Bronchus fibroblast of lung (primary cell): Measurements from ENCODE around the gene ELMOD3. TPM values are rescaled to one million over a fixed set of nuclear protein-coding genes. Genes with fewer than 3 reads are reported as not detected.

Source experiments
- total RNA-seq: library from RNA; depleted of rRNA; stranded (reverse); fragments of >200 nt; gene quantifications from 2 replicates; pipeline ENCODE4 v1.2.3, GENCODE V29; 2015

ELMOD3 gene
- 11.3 and 12.9 TPM in 2 replicates for total RNA-seq

DNA sequence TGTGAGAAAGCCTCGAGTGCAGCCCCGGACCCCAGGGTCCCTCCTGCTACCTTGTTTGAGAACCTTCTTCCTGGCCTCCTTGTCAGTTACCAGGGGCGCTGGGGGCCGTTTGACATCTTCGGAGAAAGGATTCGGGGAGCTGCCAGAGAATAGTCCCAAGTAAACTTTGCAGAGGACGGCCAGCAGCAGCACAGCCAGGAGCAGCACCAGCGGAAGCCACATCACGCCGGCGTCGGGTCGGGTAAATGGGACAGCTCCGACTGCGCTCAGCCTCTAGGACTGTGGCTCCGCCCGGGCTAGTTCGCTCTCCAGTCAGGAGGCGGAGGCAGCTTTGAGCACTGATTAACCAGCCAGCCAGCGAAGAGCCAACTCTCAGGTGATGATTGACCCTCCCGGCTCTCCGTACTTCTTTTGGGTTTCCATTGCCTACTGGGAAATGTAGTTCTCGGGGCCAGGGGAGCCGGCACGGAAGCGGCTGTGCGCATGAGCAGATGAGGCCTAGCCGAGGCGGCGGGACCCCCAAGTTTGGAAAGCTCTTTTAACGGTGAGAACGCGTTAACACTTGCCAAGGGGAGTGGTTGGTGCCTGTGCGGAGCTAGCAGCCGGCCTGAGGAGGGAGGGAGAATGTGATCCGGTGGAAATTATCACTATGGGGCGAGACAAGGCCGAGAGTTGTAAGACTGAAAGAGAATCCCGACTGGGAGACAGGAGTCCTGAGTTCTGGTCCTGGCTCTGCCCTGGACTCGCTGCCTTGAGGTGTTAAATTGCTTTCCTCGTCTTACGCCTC, at the start of gene ELMOD3, which contains the start of gene RETSAT:
Gene ELMOD3, plus strand, starts transcription at position 484 of the 787 bp plus-strand sequence. CDS start 2,430 bp downstream, outside the sequence.
Gene RETSAT, minus strand, starts transcription at position 243 of the 787 bp plus-strand sequence. Its CDS starts 21 bp downstream, at position 222.

DNA sequence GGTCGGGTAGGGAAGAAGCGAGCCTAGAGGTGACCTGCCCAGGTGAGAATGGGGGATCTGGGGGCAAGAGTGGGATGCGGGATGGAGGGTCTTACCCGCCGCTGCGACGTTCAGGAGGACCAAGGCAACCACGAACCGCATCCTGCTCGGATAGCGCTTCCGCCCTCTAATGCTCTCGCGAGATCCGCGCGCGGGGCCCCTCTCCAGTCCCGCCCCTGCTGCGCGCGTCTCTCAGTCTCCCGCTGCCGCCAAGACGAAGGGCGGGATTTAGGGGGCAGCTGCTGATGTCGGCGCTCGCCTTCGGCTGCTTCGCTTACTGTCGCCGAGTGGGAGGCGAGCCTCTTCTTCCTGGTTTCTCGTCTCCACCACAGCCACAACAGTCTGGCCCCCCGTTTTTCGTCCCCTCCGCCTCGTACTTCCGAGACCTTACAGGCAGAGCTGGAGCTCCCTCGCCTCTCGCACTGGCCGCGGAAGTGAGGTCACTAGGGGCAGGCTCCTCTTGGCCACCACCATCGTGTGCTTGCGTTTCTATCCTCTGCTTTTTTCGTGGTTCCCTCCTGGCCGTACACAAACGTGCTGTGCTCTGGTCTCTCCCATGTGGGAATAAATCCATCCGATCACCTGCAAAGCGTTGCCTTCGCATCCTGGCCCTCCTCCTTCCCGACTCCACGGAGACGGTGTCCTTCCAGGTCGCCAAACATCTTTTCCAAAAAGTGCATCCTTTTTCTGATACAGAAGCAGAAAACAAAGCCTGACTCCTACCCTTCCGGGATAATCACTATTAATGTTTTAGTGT, 26.5 kb upstream of the ELMOD3 start, which contains the start of gene TGOLN2:
Gene TGOLN2, minus strand, starts transcription at position 168 of the 796 bp plus-strand sequence. Its CDS starts 27 bp downstream, at position 141.

DNA sequence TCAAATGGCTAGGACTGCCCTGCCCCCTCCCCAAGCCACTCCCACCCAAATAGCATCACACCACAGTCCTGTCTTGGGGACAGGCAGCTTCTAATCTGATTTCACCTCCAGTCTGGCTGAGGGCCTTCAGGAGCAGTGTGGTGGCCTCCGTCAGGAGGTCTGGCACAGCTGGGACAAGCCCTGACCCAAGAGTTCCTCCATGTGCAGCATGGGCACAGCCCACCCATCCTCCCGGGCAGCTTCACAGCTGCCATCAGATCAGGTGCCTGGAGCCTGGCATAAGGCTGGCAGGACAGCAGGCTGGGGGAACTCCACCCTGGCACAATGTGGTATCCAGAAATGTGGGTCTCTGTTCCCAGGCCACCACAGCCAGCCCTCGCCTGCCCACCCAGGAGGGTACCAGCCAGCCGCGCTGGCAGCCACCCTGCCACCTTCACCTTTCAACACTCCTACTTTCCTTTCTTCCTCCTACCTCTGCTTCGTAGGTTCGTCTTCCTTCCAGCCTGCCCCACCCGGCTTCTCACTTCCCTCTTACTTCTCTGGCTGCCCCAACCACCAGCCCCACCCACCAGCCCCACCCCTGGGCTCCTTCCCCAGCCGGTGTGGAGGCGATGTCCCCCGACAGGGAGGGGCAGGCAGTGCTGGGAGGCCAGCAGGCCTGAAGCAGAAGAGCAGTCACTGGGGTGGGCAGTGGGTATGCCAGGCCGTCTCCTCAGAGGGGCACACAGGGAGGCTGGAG, 55.4 kb downstream of the ELMOD3 start, which contains the start of gene CAPG:
Gene CAPG, minus strand, starts transcription at position 522 of the 739 bp plus-strand sequence. CDS start 8,221 bp downstream, outside the sequence.

DNA sequence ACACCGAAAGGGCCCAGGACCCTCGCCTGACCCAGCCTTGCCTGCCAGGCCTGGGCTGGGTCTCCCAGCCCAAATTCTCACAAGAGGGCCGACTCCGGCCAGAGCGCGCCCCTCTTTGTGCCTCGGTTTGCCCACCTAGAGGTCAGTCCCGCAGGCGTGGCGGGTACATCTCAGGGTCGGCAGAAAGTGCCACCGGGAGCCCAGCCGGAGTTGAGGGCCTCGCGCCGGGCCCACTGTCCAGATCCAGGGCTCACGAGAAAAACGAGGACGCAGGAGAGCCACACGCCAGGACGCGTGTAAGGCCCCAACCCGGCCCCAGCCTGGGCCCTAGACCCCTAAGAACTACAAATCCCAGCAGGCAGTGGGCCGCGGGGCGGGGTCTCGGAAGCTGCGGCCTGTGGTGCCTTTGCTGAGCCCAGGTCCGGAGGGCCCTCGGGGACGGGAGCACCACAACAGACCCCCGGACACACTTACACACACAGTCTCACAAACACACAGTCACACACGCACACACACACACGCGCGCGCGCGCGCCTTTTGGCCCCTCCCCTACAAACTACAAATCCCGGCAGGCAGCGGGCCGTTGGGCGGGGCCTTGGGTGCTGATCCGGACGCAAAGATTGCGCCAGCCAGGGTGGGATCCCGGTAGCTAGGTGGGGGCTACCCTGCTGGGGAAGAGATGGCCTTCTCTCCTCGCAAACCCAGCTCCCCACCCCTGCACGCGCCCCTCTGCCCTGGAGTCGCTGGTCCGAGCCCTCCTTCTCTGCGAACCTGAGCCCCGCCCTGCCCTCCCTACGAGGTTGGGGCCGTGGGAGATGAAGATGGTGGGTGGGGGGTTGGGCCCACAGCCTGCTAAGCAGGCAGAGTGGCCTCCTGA, 63.8 kb downstream of the ELMOD3 start, which contains the start of gene SH2D6:
Gene SH2D6, plus strand, starts transcription at position 583 of the 877 bp plus-strand sequence. CDS start 10,752 bp downstream, outside the sequence.

Other genes with a start within 250 kb of the ELMOD3 start
- 0.84 and 1.0 TPM in 2 replicates for gene TCF7L1, start 221.4 kb upstream of the ELMOD3 start, total RNA-seq
- gene TGOLN2, start 26.8 kb upstream of the ELMOD3 start, total RNA-seq, result 50.2 and 55.0 TPM in 2 replicates
- gene RETSAT, start 241 bp upstream of the ELMOD3 start, total RNA-seq, result 33.5 and 39.2 TPM in 2 replicates
- gene CAPG, start 55.6 kb downstream of the ELMOD3 start, total RNA-seq, result 196 and 242 TPM in 2 replicates
- 0.34 and 0.59 TPM in 2 replicates for gene SH2D6, start 63.9 kb downstream of the ELMOD3 start, total RNA-seq
- 82.9 and 86.1 TPM in 2 replicates for gene MAT2A, start 184.4 kb downstream of the ELMOD3 start, total RNA-seq
- gene GGCX, start 206.7 kb downstream of the ELMOD3 start, total RNA-seq, result 50.1 and 53.3 TPM in 2 replicates
- 2.5 and 5.2 TPM in 2 replicates for gene VAMP8, start 222.8 kb downstream of the ELMOD3 start, total RNA-seq
- gene VAMP5, start 229.7 kb downstream of the ELMOD3 start, total RNA-seq, result 98.0 and 106 TPM in 2 replicates
- 281 and 288 TPM in 2 replicates for gene RNF181, start 241.0 kb downstream of the ELMOD3 start, total RNA-seq
- gene TMEM150A, start 247.9 kb downstream of the ELMOD3 start, total RNA-seq, result 9.9 and 10.7 TPM in 2 replicates